ENCODE data around the gene FGFR1OP2. TPM values are rescaled to one million over a fixed set of nuclear protein-coding genes. Genes with fewer than 3 reads are reported as not detected.

The FGFR1OP2 gene
- total RNA-seq, 4 donors from 2014 or later: 13.7 to 85.4 (median 43.9) TPM

DNA sequence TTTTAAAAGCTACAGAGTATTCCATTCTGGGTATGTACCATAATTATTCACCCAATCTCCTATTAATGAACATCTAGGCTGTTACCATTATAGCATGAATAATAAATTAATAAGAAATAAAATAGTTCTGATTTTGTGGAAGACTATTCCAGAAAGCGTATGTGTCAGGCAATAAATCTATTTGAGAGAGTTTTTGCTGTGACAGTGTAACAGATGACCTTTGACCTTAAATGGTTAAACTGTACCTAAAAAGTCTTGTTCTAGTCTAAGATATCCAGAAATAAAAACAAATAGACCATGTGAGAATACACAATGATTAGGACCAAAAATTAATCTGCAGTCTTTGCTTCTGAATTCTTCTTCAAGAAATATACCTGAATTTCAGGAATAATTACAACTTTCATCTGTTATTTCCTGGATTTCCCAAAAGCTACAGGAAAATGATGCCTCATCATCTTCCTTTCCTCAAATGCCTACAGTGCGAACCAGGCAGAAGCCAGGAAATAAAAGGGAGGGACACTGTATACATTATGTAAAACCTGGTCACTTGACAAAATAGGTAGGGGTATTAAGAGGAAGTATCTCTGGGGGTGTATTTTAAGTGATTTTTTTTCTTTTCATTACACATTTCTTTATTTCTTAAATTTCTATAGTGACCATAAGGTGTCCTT is 68.7 kb downstream of the FGFR1OP2 start:
- H3K4me3 ChIP-seq: no peak overlapping the region
- H3K4me1 ChIP-seq: peaks cover 0 to 23% (median 11%) of the 10 kb centered on the region in 4 donors
- intact Hi-C loops (cut with DNase I; ENCODE audit: low total_unique reads) (no loop called here), in situ Hi-C loops (cut with MboI; ENCODE audit: low pct_ligation_motif_present in 1 of 4, low pct_unique_long_range_greater_than_20kb in 1 of 4, low sequenced_read_pairs in 3 of 4) (loop anchor here in 2 of 4 donors (25.0 kb wide), 1 partner anchor 170 kb away; the partner anchor contains the start of gene ITPR2 (in 2 of the 2))
- TF ChIP-seq POLR2AphosphoS5 (IDR thresholded peaks at IDR 0.05) (no peak), CTCF (IDR thresholded peaks at IDR 0.05) (no peak), EP300 (IDR thresholded peaks at IDR 0.05; ENCODE audit: low read depth) (no peak), POLR2A (IDR thresholded peaks at IDR 0.05) (no peak)
- DNase-seq: no peak
- H3K27ac ChIP-seq: no peak overlapping the region
- no peaks in the 10 kb centered on the region for H3K27me3 ChIP-seq
- no peaks in the 10 kb centered on the region for H3K36me3 ChIP-seq
- H3K9me3 ChIP-seq: no peaks in the 10 kb centered on the region
- 60 to 66% methylated on average over 2 of the region's 2 CpGs for WGBS, 2 donors (ENCODE audit: low coverage in 1 of 2)

GRCh38 chr12:27008081-27008480 is 69.8 kb downstream of the FGFR1OP2 start:
- no peak overlapping the region for H3K4me3 ChIP-seq
- no peak for TF ChIP-seq POLR2AphosphoS5 (IDR thresholded peaks at IDR 0.05)
- TF ChIP-seq CTCF (IDR thresholded peaks at IDR 0.05): no peak
- TF ChIP-seq POLR2A (IDR thresholded peaks at IDR 0.05): no peak
- TF ChIP-seq EP300 (IDR thresholded peaks at IDR 0.05; ENCODE audit: low read depth): no peak
- H3K9me3 ChIP-seq: no peaks in the 10 kb centered on the region
- in situ Hi-C loops (cut with MboI; ENCODE audit: low pct_ligation_motif_present in 1 of 4, low pct_unique_long_range_greater_than_20kb in 1 of 4, low sequenced_read_pairs in 3 of 4) (loop anchor here in 2 of 4 donors (25.0 kb wide), 1 partner anchor 171 kb away; the partner anchor contains the start of gene ITPR2 (in 2 of the 2)), intact Hi-C loops (cut with DNase I; ENCODE audit: low total_unique reads) (no loop called here)
- no peaks in the 10 kb centered on the region for H3K36me3 ChIP-seq
- 85 to 95% methylated on average over 5 of the region's 5 CpGs for WGBS, 2 donors (ENCODE audit: low coverage in 1 of 2)
- no peaks in the 10 kb centered on the region for H3K27me3 ChIP-seq
- peaks cover 0 to 35% (median 22%) of the 10 kb centered on the region in 4 donors for H3K4me1 ChIP-seq
- DNase-seq: no peak
- H3K27ac ChIP-seq: no peak overlapping the region

GRCh38 chr12:27009881-27010301 is 71.6 kb downstream of the FGFR1OP2 start:
- no peak for TF ChIP-seq POLR2AphosphoS5 (IDR thresholded peaks at IDR 0.05)
- no peak for TF ChIP-seq CTCF (IDR thresholded peaks at IDR 0.05)
- no peak for TF ChIP-seq POLR2A (IDR thresholded peaks at IDR 0.05)
- no peak for TF ChIP-seq EP300 (IDR thresholded peaks at IDR 0.05; ENCODE audit: low read depth)
- Histone ChIP-seq H3K36me3 (no peaks in the 10 kb centered on the region), H3K9me3 (no peaks in the 10 kb centered on the region), H3K4me3 (no peak overlapping the region), H3K27me3 (no peaks in the 10 kb centered on the region), H3K27ac (no peak overlapping the region), H3K4me1 (peaks cover 0 to 37% (median 27%) of the 10 kb centered on the region in 4 donors)
- in situ Hi-C loops (cut with MboI; ENCODE audit: low pct_ligation_motif_present in 1 of 4, low pct_unique_long_range_greater_than_20kb in 1 of 4, low sequenced_read_pairs in 3 of 4) (loop anchor here in 2 of 4 donors (25.0 kb wide), 1 partner anchor 173 kb away; the partner anchor contains the start of gene ITPR2 (in 2 of the 2)), intact Hi-C loops (cut with DNase I; ENCODE audit: low total_unique reads) (loop anchor here (5.0 to 10.0 kb wide), 3 partner anchors 73 to 295 kb away; partner anchors contain the start of genes FGFR1OP2 and INTS13)
- WGBS, 2 donors (ENCODE audit: low coverage in 1 of 2): 17 to 30% methylated on average over 1 of the region's 1 CpG
- DNase-seq: no peak

- intact Hi-C loops (cut with DNase I; ENCODE audit: low total_unique reads): loop anchor here (5.0 to 10.0 kb wide), 3 partner anchors 75 to 292 kb away; partner anchors contain the start of genes FGFR1OP2 and INTS13
- in situ Hi-C loops (cut with MboI; ENCODE audit: low pct_ligation_motif_present in 1 of 4, low pct_unique_long_range_greater_than_20kb in 1 of 4, low sequenced_read_pairs in 3 of 4): loop anchor here in 2 of 4 donors (25.0 kb wide), 1 partner anchor 175 kb away; the partner anchor contains the start of gene ITPR2 (in 2 of the 2)
- Histone ChIP-seq H3K27ac (no peak overlapping the region), H3K27me3 (no peaks in the 10 kb centered on the region), H3K4me1 (peaks cover 4 to 45% (median 31%) of the 10 kb centered on the region in 4 donors), H3K36me3 (no peaks in the 10 kb centered on the region), H3K9me3 (no peaks in the 10 kb centered on the region), H3K4me3 (no peak overlapping the region)
- WGBS, 2 donors (ENCODE audit: low coverage in 1 of 2): 74 to 83% methylated on average over 4 to 14 of the region's 14 CpGs
- no peak for DNase-seq
- TF ChIP-seq POLR2A (IDR thresholded peaks at IDR 0.05) (no peak), POLR2AphosphoS5 (IDR thresholded peaks at IDR 0.05) (no peak), EP300 (IDR thresholded peaks at IDR 0.05; ENCODE audit: low read depth) (no peak), CTCF (IDR thresholded peaks at IDR 0.05) (no peak)
These were observed 74.1 kb downstream of the FGFR1OP2 start for GRCh38 chr12:27012239-27012981.

Measured in transverse colon (tissue), 4 donors.